ENCODE data around the gene RPL3. TPM values are rescaled to one million over a fixed set of nuclear protein-coding genes. Genes with fewer than 3 reads are reported as not detected.
"Not testable (repeated sequence)": the region's sequence is repeated elsewhere in the genome, so short reads cannot be mapped to it uniquely, and the experiment has no call there.

RPL3 gene
- total RNA-seq, 1 donor from 2014 or later, result 355 TPM

DNA sequence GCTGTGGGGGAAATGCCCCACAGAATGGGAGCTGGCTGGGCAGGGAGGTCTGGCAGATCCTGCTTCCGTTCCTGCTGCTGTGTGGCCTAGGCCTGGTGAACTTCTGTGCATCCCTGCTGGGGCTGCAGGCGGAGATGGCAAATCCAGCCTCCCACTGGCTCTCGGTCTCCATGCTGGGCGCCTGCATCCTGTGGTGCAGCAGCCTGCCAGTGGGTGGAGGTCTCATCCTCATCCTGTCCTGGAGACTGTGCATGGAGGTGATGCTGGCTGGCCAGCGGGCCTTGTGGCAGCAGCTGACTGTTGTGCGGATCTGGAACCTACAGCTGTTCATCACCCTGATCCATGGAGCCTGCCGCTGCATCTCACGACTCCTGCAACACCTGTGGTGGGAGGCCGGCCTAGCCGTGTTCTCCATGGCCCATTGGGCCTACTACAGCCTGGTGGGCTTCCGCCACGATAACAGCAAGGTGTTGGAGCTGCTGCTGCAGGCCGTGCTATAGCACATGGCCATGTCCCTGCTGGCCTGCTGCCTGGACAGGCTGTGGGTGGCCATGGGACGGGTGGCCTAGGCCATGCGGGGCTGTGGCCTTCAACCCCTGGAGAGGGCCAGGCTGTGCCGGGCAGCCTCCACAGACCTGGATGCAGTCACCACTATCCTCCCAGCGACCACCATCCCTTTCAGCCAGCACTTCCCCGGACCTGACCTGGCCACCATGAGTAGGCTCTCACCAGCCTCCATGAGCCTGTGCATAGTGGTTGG lies 8.8 kb upstream of the RPL3 start:
- DNase-seq (ENCODE audit: missing footprints) (no peak), ATAC-seq (no peak)
- intact Hi-C loops (cut with DNase I), result no loop called here

GRCh38 chr22:39325392-39325932 lies 6.0 kb upstream of the RPL3 start:
- no peak for ATAC-seq
- intact Hi-C loops (cut with DNase I), result no loop called here

DNA sequence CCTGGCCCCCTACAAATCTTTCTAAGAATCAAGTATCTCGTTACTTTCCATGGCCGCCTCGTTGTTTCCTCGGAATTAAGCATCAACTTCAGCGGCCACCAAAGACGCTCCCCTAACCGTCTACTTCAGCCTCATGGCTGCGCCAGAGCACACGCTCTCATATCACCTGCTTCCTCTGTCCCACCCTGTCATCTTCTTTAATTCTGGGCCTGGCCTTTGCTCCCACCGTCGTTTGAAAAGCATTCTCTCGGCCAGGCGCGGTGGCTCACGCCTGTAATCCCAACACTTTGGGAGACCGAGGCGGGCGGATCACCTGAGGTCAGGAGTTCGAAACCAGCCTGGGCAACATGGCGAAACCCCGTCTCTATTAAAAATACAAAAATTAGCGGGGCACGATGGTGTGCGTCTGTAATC lies 1.2 kb upstream of the RPL3 start:
- ATAC-seq; DNase-seq (ENCODE audit: missing footprints); intact Hi-C loops (cut with DNase I): not testable (repeated sequence)

More at GRCh38 chr22:39325392-39325932, 6.0 kb upstream of the RPL3 start:
- no peak for DNase-seq (ENCODE audit: missing footprints)

DNA sequence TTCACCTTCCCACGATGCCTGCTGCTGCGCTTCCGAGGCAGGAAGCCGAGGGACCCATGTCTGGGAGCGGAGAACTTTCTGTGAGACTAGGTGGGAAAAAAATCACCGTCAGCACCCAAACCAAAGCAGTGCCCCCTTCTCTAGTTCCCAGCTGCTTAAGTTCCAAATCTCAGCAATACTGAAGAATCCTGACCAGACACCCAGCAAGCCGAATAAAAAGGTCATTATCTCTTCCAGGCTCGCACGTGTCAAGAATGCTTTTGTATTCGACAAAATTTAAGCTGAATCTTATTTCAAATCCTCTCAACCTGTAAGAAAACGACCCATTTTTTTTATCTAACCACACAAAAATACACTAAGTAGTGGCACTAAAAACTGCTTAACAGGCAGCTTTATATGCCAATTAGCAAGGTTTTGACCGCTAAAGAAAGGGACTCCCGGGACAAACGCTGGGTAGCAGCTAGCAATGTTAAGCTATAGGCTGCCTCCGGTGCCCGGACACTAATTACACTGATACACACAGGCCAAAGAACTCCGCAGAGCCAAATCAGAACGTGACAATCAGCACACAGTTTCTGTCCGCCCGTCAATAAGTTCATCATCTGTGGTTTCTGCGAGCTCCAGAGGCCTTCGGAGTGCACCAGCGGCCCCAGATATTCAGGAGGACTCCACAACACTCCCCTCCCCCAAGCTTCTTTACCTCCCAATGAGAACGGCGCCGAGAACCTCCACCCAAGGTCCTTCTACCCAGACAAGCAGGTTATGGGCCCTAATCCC lies 728 bp downstream of the RPL3 start:
- DNase-seq (ENCODE audit: missing footprints) (no peak), ATAC-seq (peak; percentile 4)
- intact Hi-C loops (cut with DNase I), result loop anchor here (2.0 to 5.0 kb wide), 3 partner anchors 166 to 446 kb away; partner anchors contain the start of genes CBX6, CBX7 and RPS19BP1

GRCh38 chr22:39317775-39318506 lies 1.5 kb downstream of the RPL3 start:
- DNase-seq (ENCODE audit: missing footprints), result no peak
- intact Hi-C loops (cut with DNase I), result loop anchor here (2.0 to 5.0 kb wide), 4 partner anchors 147 to 446 kb away; partner anchors contain the start of genes CBX6, CBX7 and RPS19BP1

DNA sequence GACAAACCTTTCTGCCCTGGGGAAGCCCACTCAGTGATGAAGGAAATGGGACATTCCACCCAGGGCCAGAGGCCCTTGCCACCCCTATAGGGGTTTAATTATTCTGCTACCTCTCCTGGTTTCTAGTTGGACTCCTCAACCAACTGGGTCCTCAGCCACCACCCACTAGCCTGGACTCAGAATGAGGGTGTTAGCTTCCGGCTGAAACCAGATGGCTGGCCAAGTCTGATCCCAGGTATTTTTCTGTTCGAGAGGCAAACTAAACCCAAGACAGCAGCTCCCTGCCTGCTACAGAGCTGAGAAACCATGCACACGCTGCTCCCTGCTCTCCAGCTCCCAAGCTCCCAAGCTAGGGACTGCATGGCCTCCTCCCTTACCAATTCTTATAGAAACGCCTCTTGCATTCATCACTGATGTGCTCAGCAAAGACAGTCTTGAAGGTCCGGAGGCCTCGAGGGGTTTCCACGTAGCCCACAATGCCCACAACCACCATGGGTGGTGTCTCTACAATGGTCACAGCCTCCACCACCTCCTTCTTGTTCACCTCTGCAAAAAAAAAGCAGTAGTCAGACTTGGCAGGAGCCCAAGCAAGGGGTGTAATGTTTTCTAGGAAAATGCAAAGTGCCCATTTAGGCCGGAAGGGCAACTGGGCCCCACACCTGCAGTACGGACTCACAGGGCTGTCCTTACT lies 2.2 kb downstream of the RPL3 start:
- no peak for ATAC-seq
- no peak for DNase-seq (ENCODE audit: missing footprints)
- intact Hi-C loops (cut with DNase I), result loop anchor here (2.0 to 5.0 kb wide), 3 partner anchors 146 to 445 kb away; partner anchors contain the start of genes CBX6 and RPS19BP1

More at GRCh38 chr22:39317775-39318506, 1.5 kb downstream of the RPL3 start:
- no peak for ATAC-seq

- ATAC-seq, result peak; percentile 40
- intact Hi-C loops (cut with DNase I), result loop anchor here (2.0 to 5.0 kb wide), 3 partner anchors 146 to 444 kb away; partner anchors contain the start of genes CBX6 and RPS19BP1
- DNase-seq (ENCODE audit: missing footprints), result peak; percentile 82
These were observed 2.9 kb downstream of the RPL3 start for GRCh38 chr22:39316440-39317083.

DNA sequence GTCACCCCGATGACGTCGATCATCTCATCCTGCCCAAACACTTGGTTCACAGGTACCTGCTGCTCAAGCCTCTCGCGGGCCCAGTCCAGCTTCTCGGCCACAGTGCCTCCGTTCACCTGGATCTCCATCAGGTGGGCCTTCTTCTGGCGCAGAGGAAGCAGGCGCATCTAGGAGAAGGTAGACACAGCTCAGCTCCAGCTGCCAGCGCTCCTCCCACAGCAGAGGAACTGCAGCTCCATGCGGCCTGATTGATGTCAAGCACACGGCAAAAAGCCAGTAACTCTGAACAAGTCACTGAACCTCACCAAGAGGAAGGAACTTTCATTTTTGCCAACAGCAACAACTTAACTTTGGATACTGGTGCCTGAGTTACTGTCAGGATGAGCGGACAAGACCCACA lies 4.0 kb downstream of the RPL3 start:
- intact Hi-C loops (cut with DNase I), result loop anchor here (5.0 kb wide), 2 partner anchors 217 to 443 kb away; partner anchors contain the start of genes CBX6 and RPS19BP1
- ATAC-seq (no peak), DNase-seq (ENCODE audit: missing footprints) (no peak)

DNA sequence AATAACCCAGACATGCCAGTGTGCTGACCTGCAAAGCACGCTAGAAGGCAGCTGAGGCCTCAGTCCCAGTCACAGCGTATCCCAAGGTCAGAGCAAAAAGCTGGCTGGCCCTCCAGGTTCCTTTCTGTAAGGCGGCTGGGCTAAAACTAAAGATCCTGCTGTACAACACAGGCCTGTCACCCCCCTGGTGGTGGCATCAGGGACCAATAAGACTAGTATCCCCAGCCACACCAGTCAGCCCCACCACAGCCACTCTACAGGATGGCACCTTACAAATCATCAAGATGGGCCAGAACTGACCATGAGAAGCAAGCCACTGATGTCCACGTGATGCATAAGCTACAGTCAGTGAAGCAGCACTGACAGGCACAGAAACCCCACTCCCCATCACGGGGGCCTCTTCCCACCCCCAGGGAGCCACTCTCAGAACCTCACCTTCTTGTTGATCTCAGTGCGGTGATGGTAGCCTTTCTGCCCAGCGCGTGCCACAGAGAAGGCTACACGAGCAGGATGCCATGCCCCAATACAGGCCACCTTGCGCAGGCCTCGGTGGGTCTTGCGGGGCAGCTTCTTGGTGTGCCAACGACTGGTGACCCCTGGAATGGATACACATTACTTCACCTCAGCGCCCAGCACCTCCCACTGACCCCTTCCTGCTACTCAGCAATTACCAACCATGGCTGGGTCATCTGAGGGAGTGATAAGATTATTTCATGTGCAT lies 5.0 kb downstream of the RPL3 start:
- DNase-seq (ENCODE audit: missing footprints), result no peak
- peak; percentile 15 for ATAC-seq
- intact Hi-C loops (cut with DNase I), result no loop called here

DNA sequence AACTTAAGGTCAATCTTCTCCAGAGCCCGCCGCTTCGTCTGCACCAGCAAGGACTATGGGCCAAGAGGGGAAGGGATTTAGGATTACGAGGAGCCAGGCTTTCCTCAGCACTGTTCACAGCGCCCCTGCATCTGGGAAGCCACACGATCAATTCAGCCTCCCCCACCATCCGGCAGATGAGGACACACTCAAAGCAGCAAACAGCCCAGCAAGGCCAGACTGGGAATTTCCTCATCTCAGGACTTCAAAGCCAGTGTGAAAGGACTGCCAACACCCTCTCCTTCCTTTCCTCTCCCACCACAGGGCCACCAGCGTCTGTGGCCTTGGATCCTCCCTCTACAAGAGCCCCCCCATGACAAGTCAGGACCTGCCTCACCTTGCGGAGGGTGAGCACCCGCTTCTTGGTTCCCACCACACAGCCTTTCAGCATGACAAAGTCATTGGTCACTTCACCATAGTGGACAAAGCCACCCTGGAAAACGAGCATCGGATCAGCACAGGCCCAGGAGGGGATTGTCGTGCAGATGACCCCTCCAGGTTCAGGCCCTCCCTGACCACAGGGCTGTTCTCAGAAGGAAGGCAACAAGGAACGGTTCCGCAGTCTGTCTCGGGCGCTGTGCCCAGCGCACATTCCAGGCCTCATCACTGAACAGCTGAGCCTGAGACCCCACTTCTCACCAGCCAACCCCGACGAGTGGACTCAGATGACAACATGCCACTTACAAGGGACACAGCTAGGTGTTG lies 6.0 kb downstream of the RPL3 start:
- intact Hi-C loops (cut with DNase I), result no loop called here
- ATAC-seq (no peak), DNase-seq (ENCODE audit: missing footprints) (no peak)

- intact Hi-C loops (cut with DNase I), result no loop called here
- ATAC-seq (no peak), DNase-seq (ENCODE audit: missing footprints) (no peak)
These were observed 7.0 kb downstream of the RPL3 start for GRCh38 chr22:39312410-39312809.

- intact Hi-C loops (cut with DNase I), result no loop called here
- ATAC-seq, result no peak
- no peak for DNase-seq (ENCODE audit: missing footprints)
These were observed 7.6 kb downstream of the RPL3 start for GRCh38 chr22:39311592-39312400.

GRCh38 chr22:39309881-39310714 lies 9.3 kb downstream of the RPL3 start:
- intact Hi-C loops (cut with DNase I), result loop anchor here (2.0 kb wide), 1 partner anchor 139 kb away; no protein-coding TSS in a partner anchor
- DNase-seq (ENCODE audit: missing footprints) (peak; percentile 41), ATAC-seq (no peak)

DNA sequence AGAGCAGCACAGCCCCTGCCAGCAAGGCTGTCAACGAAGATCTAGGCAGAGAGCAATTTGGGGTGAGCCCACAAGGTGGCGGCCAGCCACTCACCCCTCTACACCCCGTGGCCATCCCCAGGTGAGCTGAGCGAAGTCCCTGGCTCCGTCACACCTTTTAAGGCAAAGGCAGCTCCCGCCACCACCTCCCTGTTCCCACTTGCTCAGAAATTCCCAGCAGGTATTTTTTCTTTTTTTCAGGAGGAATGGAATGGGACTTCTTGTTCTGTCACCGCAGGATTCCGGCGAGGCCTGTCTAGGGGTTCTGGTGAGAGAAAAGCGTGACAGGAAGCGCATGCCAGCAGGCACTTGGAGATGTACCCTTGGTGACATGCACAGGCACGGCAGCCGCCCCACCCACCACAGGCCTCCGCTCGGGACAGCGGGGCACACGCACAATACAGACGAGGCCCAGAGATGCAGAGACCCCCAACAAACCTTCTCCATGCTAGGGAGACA lies 10.0 kb downstream of the RPL3 start:
- ATAC-seq (no peak), DNase-seq (ENCODE audit: missing footprints) (peak; percentile 26)
- intact Hi-C loops (cut with DNase I), result loop anchor here (2.0 kb wide), 1 partner anchor 139 kb away; no protein-coding TSS in a partner anchor

All from Right ventricle myocardium inferior (tissue), 1 donor.